Loucy (cell line): ENCODE measurements around the gene UVRAG.

Experiments
- H2AFZ ChIP-seq: fragments of 200-600 bp; sonication (generic); 2 replicates; pipeline ENCODE4 v1.6.0; 2016; ENCODE audit warnings: antibody characterized with exemption, mild to moderate bottlenecking, low read length, moderate library complexity
- H3F3A ChIP-seq: fragments of 200-600 bp; 2 replicates; pipeline ENCODE4 v1.6.0; 2016; ENCODE audit warnings: antibody characterized with exemption, low read depth, mild to moderate bottlenecking
- H3K27me3 ChIP-seq: fragments of 200-600 bp; sonication (generic); 2 replicates; pipeline ENCODE4 v1.6.1; 2014; ENCODE audit warnings: low read length, mild to moderate bottlenecking; ENCODE audit not compliant: insufficient read depth, poor library complexity, severe bottlenecking
- H3K36me3 ChIP-seq: fragments of 200-600 bp; sonication (generic); 2 replicates; pipeline ENCODE4 v1.6.1; 2016; ENCODE audit warnings: low read length; ENCODE audit not compliant: insufficient read depth
- H3K4me1 ChIP-seq: fragments of 200-600 bp; sonication (generic); 2 replicates; pipeline ENCODE4 v1.5.1; 2014; ENCODE audit warnings: low read length, mild to moderate bottlenecking; ENCODE audit not compliant: insufficient read depth, poor library complexity, severe bottlenecking
- H3K4me2 ChIP-seq: fragments of 200-600 bp; sonication (generic); 2 replicates; pipeline ENCODE4 v1.6.0; 2014; ENCODE audit warnings: antibody characterized with exemption, low read length, low read depth, mild to moderate bottlenecking; ENCODE audit not compliant: poor library complexity, severe bottlenecking
- H3K4me3 ChIP-seq: fragments of 200-600 bp; sonication (generic); 2 replicates; pipeline ENCODE4 v1.5.1; 2014; ENCODE audit warnings: low read length, mild to moderate bottlenecking, mixed read lengths; ENCODE audit not compliant: poor library complexity, severe bottlenecking
- H3K79me2 ChIP-seq: fragments of 200-600 bp; sonication (generic); 2 replicates; pipeline ENCODE4 v1.6.1; 2014; ENCODE audit warnings: low read length; ENCODE audit not compliant: insufficient read depth
- H3K9ac ChIP-seq: fragments of 200-600 bp; sonication (generic); 2 replicates; pipeline ENCODE4 v1.6.0; 2014; ENCODE audit warnings: mild to moderate bottlenecking, low read depth, low read length, moderate library complexity; ENCODE audit not compliant: poor library complexity, severe bottlenecking
- H3K9me2 ChIP-seq: fragments of 200-600 bp; sonication (generic); replicated peaks from 2 replicates; pipeline ENCODE4 v1.6.1; 2016; ENCODE audit warnings: low read depth, low read length, mixed read lengths
- H3K9me3 ChIP-seq: fragments of 200-600 bp; sonication (generic); 2 replicates; pipeline ENCODE4 v1.6.1; 2014; ENCODE audit warnings: mild to moderate bottlenecking, antibody characterized with exemption, low read length, low read depth; ENCODE audit not compliant: insufficient read depth
- H4K20me1 ChIP-seq: fragments of 200-600 bp; sonication (generic); 2 replicates; pipeline ENCODE4 v1.6.0; 2014; ENCODE audit warnings: antibody characterized with exemption, low read length, mild to moderate bottlenecking; ENCODE audit not compliant: insufficient read depth, poor library complexity, severe bottlenecking
- CTCF ChIP-seq: fragments of 200-600 bp; sonication (generic); conservative IDR thresholded peaks from 2 replicates; pipeline ENCODE4 v1.5.1; 2014; ENCODE audit warnings: mild to moderate bottlenecking, antibody characterized with exemption, low read length
- EZH2phosphoT487 ChIP-seq: fragments of 200-600 bp; IDR thresholded peaks from 2 replicates; pipeline ENCODE4 v1.6.1; 2018; ENCODE audit warnings: antibody characterized with exemption, mild to moderate bottlenecking, moderate library complexity, borderline replicate concordance

UVRAG gene

DNA sequence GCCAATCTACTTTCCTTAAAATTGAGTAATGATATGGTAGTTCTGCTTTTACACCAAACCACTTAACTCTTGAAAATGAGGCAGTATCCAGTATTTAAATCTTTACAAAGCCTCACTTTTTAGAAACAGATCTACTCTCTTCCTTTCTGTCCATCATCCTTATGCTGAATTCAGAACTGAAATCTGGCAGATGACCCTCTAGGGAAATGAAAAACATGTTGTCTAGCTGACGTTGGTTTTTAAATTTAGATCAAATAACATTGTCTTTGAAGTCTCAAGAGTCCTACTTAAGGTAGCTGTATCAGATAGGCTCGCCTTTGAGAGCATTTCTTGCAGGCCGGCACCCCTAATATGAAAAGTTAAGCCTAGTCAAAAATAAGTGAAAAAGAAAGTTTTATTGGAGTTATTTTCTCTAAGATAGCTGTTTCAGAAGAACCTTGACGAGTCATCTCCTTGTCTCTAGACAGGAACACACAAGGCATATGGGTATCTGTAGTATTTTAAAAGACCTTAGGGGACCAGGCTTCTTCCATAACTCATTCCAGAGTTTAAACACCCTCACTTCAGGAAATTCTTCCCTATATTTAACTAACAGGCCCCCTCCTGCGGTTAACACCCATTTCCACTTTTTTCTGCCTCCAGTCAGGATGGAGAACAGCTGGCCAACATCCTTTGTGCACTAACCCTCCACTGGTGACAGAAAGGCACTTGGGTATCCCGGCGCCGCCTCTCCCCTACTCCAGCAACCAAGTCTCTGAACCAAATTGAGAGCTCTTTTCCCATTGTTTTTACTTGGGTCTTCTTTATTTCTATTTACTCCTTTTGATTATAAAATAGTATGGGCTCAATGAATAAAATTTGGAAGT lies 310.1 kb downstream of the UVRAG start:
- no peak overlapping the region for H3K4me2 ChIP-seq
- H2AFZ ChIP-seq, result no peak overlapping the region
- H3K9me3 ChIP-seq, result no peaks in the 10 kb centered on the region
- no peaks in the 10 kb centered on the region for H3K79me2 ChIP-seq
- H3K36me3 ChIP-seq, result no peaks in the 10 kb centered on the region; the same call in 1 of the 2 replicates
- H3K9me2 ChIP-seq, result no peaks in the 10 kb centered on the region
- H3K27me3 ChIP-seq, result no peaks in the 10 kb centered on the region
- no peaks in the 10 kb centered on the region for H4K20me1 ChIP-seq
- no peak overlapping the region for H3K4me3 ChIP-seq
- no peaks in the 10 kb centered on the region for H3F3A ChIP-seq
- H3K9ac ChIP-seq, result no peak overlapping the region
- TF ChIP-seq EZH2phosphoT487 (no peak), CTCF (no peak)
- peaks cover 4% of the 10 kb centered on the region for H3K4me1 ChIP-seq

GRCh38 chr11:76129729-76130128 lies 314.7 kb downstream of the UVRAG start:
- Histone ChIP-seq H3K4me3 (no peak overlapping the region), H3K9me2 (no peaks in the 10 kb centered on the region), H3K9ac (no peak overlapping the region), H3K79me2 (no peaks in the 10 kb centered on the region), H3K9me3 (no peaks in the 10 kb centered on the region), H4K20me1 (peaks cover 5% of the 10 kb centered on the region), H3K4me2 (no peak overlapping the region), H3K4me1 (no peaks in the 10 kb centered on the region), H3K27me3 (no peaks in the 10 kb centered on the region), H3F3A (no peaks in the 10 kb centered on the region), H3K36me3 (no peaks in the 10 kb centered on the region; the same call in 1 of the 2 replicates), H2AFZ (no peak overlapping the region)
- TF ChIP-seq EZH2phosphoT487 (no peak), CTCF (no peak)

DNA sequence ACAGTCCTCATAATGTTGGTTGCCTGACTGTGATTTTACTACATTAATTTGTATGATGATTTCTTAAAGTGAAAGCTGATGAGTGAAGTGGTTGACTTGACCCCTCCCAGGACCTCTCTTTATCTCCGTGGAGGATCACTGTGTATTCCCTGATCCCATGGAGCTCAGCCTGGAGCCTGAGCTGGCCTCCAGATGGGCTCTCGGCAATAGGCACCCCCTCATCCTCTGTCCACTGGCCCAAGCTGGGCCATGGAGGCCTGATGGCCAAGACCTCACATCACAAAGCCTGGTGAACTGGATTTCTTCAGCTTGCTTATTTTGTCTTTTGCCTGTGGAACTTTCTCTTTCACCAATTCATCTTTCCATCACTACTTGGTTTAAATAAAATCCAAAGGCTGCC lies 316.1 kb downstream of the UVRAG start:
- TF ChIP-seq CTCF, result no peak
- TF ChIP-seq EZH2phosphoT487, result no peak
- Histone ChIP-seq H3K4me1 (no peaks in the 10 kb centered on the region), H3K79me2 (no peaks in the 10 kb centered on the region), H4K20me1 (peaks cover 5% of the 10 kb centered on the region), H2AFZ (no peak overlapping the region), H3K9ac (no peak overlapping the region), H3K4me3 (no peak overlapping the region), H3K4me2 (no peak overlapping the region), H3K27me3 (no peaks in the 10 kb centered on the region), H3K9me3 (no peaks in the 10 kb centered on the region), H3K9me2 (no peaks in the 10 kb centered on the region), H3F3A (no peaks in the 10 kb centered on the region), H3K36me3 (no peaks in the 10 kb centered on the region; the same call in 1 of the 2 replicates)
